Ishikawa (cell line): Measurements from ENCODE around the gene FAM171A1.

Experiments used
- CEBPB ChIP-seq: IDR thresholded peaks from 2 replicates; pipeline ENCODE4 v1.6.1; 2012
- CREB1 ChIP-seq: IDR thresholded peaks from 2 replicates; pipeline ENCODE4 v1.6.1; 2012; ENCODE audit warnings: low read depth
- EGR1 ChIP-seq: IDR thresholded peaks from 2 replicates; pipeline ENCODE4 v1.6.1; 2012
- EP300 ChIP-seq: IDR thresholded peaks from 2 replicates; pipeline ENCODE4 v1.6.1; 2012; ENCODE audit warnings: borderline replicate concordance
- FOXM1 ChIP-seq: IDR thresholded peaks from 2 replicates; pipeline ENCODE4 v1.6.1; 2012; ENCODE audit warnings: low read depth, borderline replicate concordance
- NFIC ChIP-seq: IDR thresholded peaks from 2 replicates; pipeline ENCODE4 v1.6.1; 2012
- RAD21 ChIP-seq: IDR thresholded peaks from 2 replicates; pipeline ENCODE4 v1.6.1; 2012; ENCODE audit warnings: low read depth
- TAF1 ChIP-seq: IDR thresholded peaks from 2 replicates; pipeline ENCODE4 v1.6.1; 2012; ENCODE audit warnings: low read depth, mild to moderate bottlenecking
- TCF12 ChIP-seq: IDR thresholded peaks from 2 replicates; pipeline ENCODE4 v1.6.1; 2012; ENCODE audit warnings: low read depth
- TEAD4 ChIP-seq: IDR thresholded peaks from 2 replicates; pipeline ENCODE4 v1.6.1; 2012
- YY1 ChIP-seq: IDR thresholded peaks from 2 replicates; pipeline ENCODE4 v1.6.1; 2012; ENCODE audit warnings: low read depth
- ZBTB7A ChIP-seq: IDR thresholded peaks from 2 replicates; pipeline ENCODE4 v1.6.1; 2012; ENCODE audit warnings: low read depth
- TF ChIP-seq, protein P1 (sequence below): IDR thresholded peaks from 2 replicates; pipeline ENCODE4 v1.6.1; 2012; ENCODE audit warnings: low read depth, mild to moderate bottlenecking
- TF ChIP-seq, protein P2 (sequence below): IDR thresholded peaks from 2 replicates; pipeline ENCODE4 v1.6.1; 2012
- TF ChIP-seq, protein P3 (sequence below): IDR thresholded peaks from 2 replicates; pipeline ENCODE4 v1.6.1; 2012

FAM171A1 gene

DNA sequence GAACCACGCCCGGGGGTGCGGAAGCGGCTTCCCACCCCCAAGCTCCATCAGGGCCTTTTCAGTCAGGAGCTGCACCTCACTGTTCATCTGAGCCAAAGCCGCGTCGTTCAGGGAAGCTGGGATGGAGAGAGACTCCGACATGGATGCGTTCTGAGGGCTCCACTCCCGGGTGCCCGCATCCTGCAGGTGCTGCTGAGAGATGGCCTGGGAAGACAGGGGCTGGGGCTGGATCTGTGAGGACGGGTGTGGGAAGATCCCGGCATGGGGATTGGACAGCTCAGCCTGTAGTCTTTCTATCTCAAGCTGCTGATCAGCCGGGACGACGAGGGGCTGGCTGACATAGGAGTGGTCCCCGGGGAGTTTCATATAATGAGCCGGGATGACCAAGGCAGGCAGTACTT lies 157.6 kb downstream of the FAM171A1 start:
- no peak for TF ChIP-seq EGR1
- TF ChIP-seq, protein P1, sequence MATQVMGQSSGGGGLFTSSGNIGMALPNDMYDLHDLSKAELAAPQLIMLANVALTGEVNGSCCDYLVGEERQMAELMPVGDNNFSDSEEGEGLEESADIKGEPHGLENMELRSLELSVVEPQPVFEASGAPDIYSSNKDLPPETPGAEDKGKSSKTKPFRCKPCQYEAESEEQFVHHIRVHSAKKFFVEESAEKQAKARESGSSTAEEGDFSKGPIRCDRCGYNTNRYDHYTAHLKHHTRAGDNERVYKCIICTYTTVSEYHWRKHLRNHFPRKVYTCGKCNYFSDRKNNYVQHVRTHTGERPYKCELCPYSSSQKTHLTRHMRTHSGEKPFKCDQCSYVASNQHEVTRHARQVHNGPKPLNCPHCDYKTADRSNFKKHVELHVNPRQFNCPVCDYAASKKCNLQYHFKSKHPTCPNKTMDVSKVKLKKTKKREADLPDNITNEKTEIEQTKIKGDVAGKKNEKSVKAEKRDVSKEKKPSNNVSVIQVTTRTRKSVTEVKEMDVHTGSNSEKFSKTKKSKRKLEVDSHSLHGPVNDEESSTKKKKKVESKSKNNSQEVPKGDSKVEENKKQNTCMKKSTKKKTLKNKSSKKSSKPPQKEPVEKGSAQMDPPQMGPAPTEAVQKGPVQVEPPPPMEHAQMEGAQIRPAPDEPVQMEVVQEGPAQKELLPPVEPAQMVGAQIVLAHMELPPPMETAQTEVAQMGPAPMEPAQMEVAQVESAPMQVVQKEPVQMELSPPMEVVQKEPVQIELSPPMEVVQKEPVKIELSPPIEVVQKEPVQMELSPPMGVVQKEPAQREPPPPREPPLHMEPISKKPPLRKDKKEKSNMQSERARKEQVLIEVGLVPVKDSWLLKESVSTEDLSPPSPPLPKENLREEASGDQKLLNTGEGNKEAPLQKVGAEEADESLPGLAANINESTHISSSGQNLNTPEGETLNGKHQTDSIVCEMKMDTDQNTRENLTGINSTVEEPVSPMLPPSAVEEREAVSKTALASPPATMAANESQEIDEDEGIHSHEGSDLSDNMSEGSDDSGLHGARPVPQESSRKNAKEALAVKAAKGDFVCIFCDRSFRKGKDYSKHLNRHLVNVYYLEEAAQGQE = no peak
- TF ChIP-seq CREB1 = no peak
- no peak for TF ChIP-seq RAD21
- TF ChIP-seq FOXM1 = no peak
- TF ChIP-seq YY1 = no peak
- no peak for TF ChIP-seq TEAD4
- TF ChIP-seq, protein P2, sequence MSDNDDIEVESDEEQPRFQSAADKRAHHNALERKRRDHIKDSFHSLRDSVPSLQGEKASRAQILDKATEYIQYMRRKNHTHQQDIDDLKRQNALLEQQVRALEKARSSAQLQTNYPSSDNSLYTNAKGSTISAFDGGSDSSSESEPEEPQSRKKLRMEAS = no peak
- no peak for TF ChIP-seq CEBPB
- no peak for TF ChIP-seq NFIC
- TF ChIP-seq EP300 = no peak
- TF ChIP-seq, protein P3, sequence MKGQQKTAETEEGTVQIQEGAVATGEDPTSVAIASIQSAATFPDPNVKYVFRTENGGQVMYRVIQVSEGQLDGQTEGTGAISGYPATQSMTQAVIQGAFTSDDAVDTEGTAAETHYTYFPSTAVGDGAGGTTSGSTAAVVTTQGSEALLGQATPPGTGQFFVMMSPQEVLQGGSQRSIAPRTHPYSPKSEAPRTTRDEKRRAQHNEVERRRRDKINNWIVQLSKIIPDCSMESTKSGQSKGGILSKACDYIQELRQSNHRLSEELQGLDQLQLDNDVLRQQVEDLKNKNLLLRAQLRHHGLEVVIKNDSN = no peak
- TF ChIP-seq TAF1 = no peak
- no peak for TF ChIP-seq TCF12
- no peak for TF ChIP-seq ZBTB7A

DNA sequence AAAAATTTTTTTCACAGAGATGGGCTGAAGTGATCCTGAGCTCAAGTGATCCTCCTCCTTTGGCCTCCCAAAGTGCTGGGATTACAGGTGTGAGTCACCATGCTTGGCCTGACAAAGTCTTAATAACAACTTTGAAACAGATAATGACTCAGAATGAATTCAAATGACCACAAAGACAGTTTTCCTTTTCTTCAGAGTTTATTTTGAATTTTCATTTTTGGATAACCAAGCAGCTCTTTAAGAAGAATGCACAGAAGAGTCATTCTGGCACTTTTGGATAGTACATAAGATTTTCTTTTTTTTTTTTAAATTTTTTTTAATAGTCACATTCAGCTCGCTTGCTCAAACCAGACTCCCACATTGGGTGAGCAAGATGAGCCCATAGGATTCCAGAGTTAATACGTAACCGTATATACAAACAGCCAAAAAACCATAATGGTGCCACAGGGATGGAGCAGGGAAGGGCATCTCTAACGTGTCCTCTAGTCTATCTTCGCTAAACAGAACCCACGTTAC lies 159.6 kb downstream of the FAM171A1 start:
- no peak for TF ChIP-seq CREB1

DNA sequence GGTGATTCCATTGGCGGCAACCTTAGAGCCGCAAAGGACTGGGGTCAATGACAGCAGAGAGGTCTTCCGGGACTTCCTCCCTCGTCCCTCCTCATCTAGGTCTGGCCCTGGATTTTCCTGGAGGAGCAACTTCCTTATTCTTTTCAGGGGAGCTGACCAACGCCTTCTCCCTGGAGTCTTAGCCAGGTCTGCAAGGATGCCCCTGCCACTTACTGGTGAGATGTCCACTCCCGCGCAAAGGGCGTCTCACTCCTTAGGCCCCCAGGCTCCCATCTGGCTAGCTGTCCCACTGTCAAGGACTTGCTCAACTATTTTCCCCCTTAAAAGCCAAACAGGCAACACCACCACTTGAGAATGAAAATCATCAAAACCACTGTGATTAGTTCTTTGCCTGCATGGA lies 160.6 kb downstream of the FAM171A1 start:
- no peak for TF ChIP-seq EGR1
- TF ChIP-seq CEBPB = no peak
- no peak for TF ChIP-seq NFIC
- TF ChIP-seq, protein P1 = no peak
- no peak for TF ChIP-seq TCF12
- TF ChIP-seq TEAD4 = no peak

DNA sequence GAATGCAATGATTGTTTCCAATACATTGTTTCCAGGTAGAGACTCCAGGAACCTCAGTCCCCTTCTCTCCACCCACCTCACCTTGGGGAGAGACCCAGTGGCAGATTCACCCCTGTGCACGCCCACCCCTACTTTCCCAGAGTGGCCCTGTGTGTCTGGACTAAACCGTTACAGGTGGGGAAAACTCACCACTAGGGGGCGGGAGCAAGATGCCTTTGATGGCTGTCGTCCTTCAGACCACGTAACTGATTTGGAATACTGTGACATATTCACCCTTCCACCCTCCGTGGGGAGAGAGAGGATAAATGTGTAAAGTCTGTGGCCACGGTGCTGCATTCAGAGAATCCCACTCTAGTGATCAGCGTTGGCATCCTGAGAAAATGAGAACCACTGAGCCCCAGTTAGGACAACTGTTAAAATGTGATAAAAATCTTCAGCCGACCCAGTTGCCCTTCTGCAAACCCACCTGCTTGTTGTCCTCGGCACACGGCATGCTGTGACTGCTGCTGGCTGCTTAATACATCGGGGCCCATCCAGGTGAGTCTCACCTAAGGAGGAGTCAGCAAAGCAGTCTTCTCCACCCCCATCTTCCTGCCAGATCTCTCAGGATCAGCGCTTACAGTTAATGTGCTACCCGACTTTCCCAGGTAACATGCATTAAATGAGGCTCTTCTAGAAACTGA lies 161.1 kb downstream of the FAM171A1 start:
- TF ChIP-seq TAF1 (no peak), RAD21 (peak; percentile 76)

DNA sequence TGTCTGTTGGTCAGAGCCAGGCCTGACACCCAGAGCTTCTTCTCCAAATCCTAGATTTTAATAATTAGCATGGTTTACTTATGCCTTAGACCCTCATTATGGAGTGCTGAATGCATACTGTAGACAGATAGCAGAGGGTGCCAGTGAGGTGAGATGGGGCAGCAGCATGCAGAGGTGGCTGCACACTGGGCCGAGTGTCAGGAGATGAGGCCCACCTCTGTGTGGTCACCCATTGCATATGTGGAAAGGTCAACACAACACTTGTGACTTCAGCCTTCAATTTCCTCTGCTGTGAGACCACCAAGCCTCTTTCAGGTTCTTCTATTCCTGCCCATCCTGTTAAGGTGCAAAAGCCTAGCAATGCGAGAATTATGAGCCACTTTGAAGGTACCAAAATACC lies 162.9 kb downstream of the FAM171A1 start:
- no peak for TF ChIP-seq EP300
- TF ChIP-seq NFIC = no peak
- TF ChIP-seq CEBPB = no peak
- no peak for TF ChIP-seq CREB1
- no peak for TF ChIP-seq FOXM1
- TF ChIP-seq ZBTB7A = no peak
- TF ChIP-seq TEAD4 = no peak
- TF ChIP-seq TCF12 = no peak
- TF ChIP-seq, protein P2 = no peak
- no peak for TF ChIP-seq YY1
- no peak for TF ChIP-seq RAD21
- no peak for TF ChIP-seq EGR1

DNA sequence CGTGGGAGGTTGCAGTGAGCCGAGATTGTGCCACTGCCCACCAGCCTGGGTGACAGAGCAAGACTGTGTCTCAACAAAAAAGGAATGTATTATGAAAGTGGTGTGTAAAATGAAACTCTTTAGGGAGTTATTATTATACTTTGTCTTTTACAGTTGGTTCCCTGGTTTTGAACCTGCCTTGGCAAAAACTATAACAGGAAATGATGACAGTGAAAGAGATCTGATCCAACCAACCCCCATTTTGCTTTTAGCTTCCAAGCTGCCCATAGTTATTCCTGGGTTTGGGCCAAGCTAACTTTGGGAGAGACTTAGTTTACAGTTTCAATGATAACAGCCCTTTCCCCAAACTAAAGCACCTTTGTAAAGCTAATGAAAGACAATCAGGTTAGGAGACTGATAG lies 168.4 kb downstream of the FAM171A1 start:
- TF ChIP-seq, protein P3 = no peak

DNA sequence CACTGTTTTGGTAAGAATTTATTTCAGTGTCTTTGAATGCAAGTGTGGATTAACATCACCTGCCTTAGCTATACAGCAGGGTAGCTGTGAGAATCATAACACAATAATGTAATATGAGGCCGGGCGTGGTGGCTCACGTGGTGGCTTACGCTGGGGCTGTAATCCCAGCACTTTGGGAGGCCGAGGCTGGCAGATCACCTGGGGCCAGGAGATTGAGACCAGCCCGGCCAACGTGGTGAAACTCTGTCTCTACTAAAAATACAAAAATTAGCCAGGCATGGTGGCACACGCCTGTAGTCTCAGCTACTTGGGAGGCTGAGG lies 168.8 kb downstream of the FAM171A1 start:
- TF ChIP-seq, protein P3 = peak; percentile 57; the same call in 1 of the 2 replicates
